ENCODE measurements around the gene NEDD4L.

NEDD4L gene

GRCh38 chr18:58087928-58088690 lies 44.1 kb downstream of the NEDD4L start:
- DNase-seq, result peak; percentile 37 to 46
- peaks cover 2% of the 10 kb centered on the region for H3K9me3 ChIP-seq (ENCODE audit: insufficient read depth, low read depth, low read length)
- no peak overlapping the region for H2BK5ac ChIP-seq (ENCODE audit: low read depth, low read length, poor library complexity)
- H3K27me3 ChIP-seq (ENCODE audit: insufficient read depth, low read length), result no peaks in the 10 kb centered on the region
- WGBS (ENCODE audit: extremely low coverage, insufficient coverage, insufficient read length), result no CpG with 5 or more reads among the region's 6 CpGs
- H3K36me3 ChIP-seq (ENCODE audit: control insufficient read depth in 1 of 2, insufficient read depth in 2 of 2, low read length in 2 of 2), result no peaks in the 10 kb centered on the region
- H2AK5ac ChIP-seq (ENCODE audit: low read length), result no peak overlapping the region
- no peak overlapping the region for H2BK120ac ChIP-seq (ENCODE audit: insufficient read depth, low read length, poor library complexity)
- no peak overlapping the region for H3K4me3 ChIP-seq (ENCODE audit: low read depth, low read length)
- H3K79me1 ChIP-seq (ENCODE audit: low read length), result no peaks in the 10 kb centered on the region
- H2AFZ ChIP-seq (ENCODE audit: insufficient read depth, low read length, poor library complexity), result no peak overlapping the region
- H3K18ac ChIP-seq (ENCODE audit: low read length), result no peak overlapping the region
- H2BK12ac ChIP-seq (ENCODE audit: low read length), result no peak overlapping the region
- no peaks in the 10 kb centered on the region for H3K4me1 ChIP-seq (ENCODE audit: control insufficient read depth in 1 of 2, insufficient read depth in 2 of 2, low read length in 2 of 2)
- H4K8ac ChIP-seq (ENCODE audit: low read depth, low read length), result no peak overlapping the region
- H3K14ac ChIP-seq (ENCODE audit: low read length), result no peak overlapping the region
- no peak overlapping the region for H4K12ac ChIP-seq (ENCODE audit: low read depth, low read length)
- no peak overlapping the region for H3K27ac ChIP-seq (ENCODE audit: low read depth, low read length)
- H4K91ac ChIP-seq (ENCODE audit: low read depth, low read length), result no peak overlapping the region
- H3K4ac ChIP-seq (ENCODE audit: low read depth, low read length), result no peak overlapping the region
- no peak overlapping the region for H3K4me2 ChIP-seq (ENCODE audit: low read length)
- H3K23ac ChIP-seq (ENCODE audit: low read length), result no peak overlapping the region
- H3K79me2 ChIP-seq (ENCODE audit: control insufficient read depth, insufficient read depth, low read length, poor library complexity), result no peaks in the 10 kb centered on the region
- no peak overlapping the region for H3K9ac ChIP-seq (ENCODE audit: low read length)

GRCh38 chr18:58088691-58089065 lies 44.7 kb downstream of the NEDD4L start:
- H3K4me2 ChIP-seq (ENCODE audit: low read length), result no peak overlapping the region
- H2BK120ac ChIP-seq (ENCODE audit: insufficient read depth, low read length, poor library complexity), result no peak overlapping the region
- no peak overlapping the region for H4K12ac ChIP-seq (ENCODE audit: low read depth, low read length)
- no peak overlapping the region for H2BK12ac ChIP-seq (ENCODE audit: low read length)
- no peaks in the 10 kb centered on the region for H3K27me3 ChIP-seq (ENCODE audit: insufficient read depth, low read length)
- no peaks in the 10 kb centered on the region for H3K36me3 ChIP-seq (ENCODE audit: control insufficient read depth in 1 of 2, insufficient read depth in 2 of 2, low read length in 2 of 2)
- H4K91ac ChIP-seq (ENCODE audit: low read depth, low read length), result no peak overlapping the region
- no peak overlapping the region for H3K27ac ChIP-seq (ENCODE audit: low read depth, low read length)
- no peak overlapping the region for H3K23ac ChIP-seq (ENCODE audit: low read length)
- H2BK5ac ChIP-seq (ENCODE audit: low read depth, low read length, poor library complexity), result no peak overlapping the region
- no CpG with 5 or more reads among the region's 4 CpGs for WGBS (ENCODE audit: extremely low coverage, insufficient coverage, insufficient read length)
- no peaks in the 10 kb centered on the region for H3K4me1 ChIP-seq (ENCODE audit: control insufficient read depth in 1 of 2, insufficient read depth in 2 of 2, low read length in 2 of 2)
- DNase-seq, result peak in 1 of 2 donors; percentile 55
- no peak overlapping the region for H3K18ac ChIP-seq (ENCODE audit: low read length)
- H3K9me3 ChIP-seq (ENCODE audit: insufficient read depth, low read depth, low read length), result peaks cover 2% of the 10 kb centered on the region
- no peak overlapping the region for H2AK5ac ChIP-seq (ENCODE audit: low read length)
- no peak overlapping the region for H4K8ac ChIP-seq (ENCODE audit: low read depth, low read length)
- no peaks in the 10 kb centered on the region for H3K79me1 ChIP-seq (ENCODE audit: low read length)
- H2AFZ ChIP-seq (ENCODE audit: insufficient read depth, low read length, poor library complexity), result no peak overlapping the region
- no peak overlapping the region for H3K4me3 ChIP-seq (ENCODE audit: low read depth, low read length)
- H3K9ac ChIP-seq (ENCODE audit: low read length), result no peak overlapping the region
- no peaks in the 10 kb centered on the region for H3K79me2 ChIP-seq (ENCODE audit: control insufficient read depth, insufficient read depth, low read length, poor library complexity)
- no peak overlapping the region for H3K14ac ChIP-seq (ENCODE audit: low read length)
- no peak overlapping the region for H3K4ac ChIP-seq (ENCODE audit: low read depth, low read length)

- no CpG with 5 or more reads among the region's 2 CpGs for WGBS (ENCODE audit: extremely low coverage, insufficient coverage, insufficient read length)
- no peak overlapping the region for H3K27ac ChIP-seq (ENCODE audit: low read depth, low read length)
- no peak overlapping the region for H3K9ac ChIP-seq (ENCODE audit: low read length)
- H3K4me2 ChIP-seq (ENCODE audit: low read length), result no peak overlapping the region
- H2BK5ac ChIP-seq (ENCODE audit: low read depth, low read length, poor library complexity), result no peak overlapping the region
- peaks cover 6 to 10% of the 10 kb centered on the region in 2 experiments for H3K4me1 ChIP-seq (ENCODE audit: control insufficient read depth in 1 of 2, insufficient read depth in 2 of 2, low read length in 2 of 2)
- H2BK12ac ChIP-seq (ENCODE audit: low read length), result no peak overlapping the region
- H4K91ac ChIP-seq (ENCODE audit: low read depth, low read length), result no peak overlapping the region
- no peak overlapping the region for H2AFZ ChIP-seq (ENCODE audit: insufficient read depth, low read length, poor library complexity)
- H3K4ac ChIP-seq (ENCODE audit: low read depth, low read length), result no peak overlapping the region
- DNase-seq, result peak; percentile 18 to 46
- peaks cover 2% of the 10 kb centered on the region for H3K9me3 ChIP-seq (ENCODE audit: insufficient read depth, low read depth, low read length)
- no peak overlapping the region for H3K14ac ChIP-seq (ENCODE audit: low read length)
- no peaks in the 10 kb centered on the region for H3K36me3 ChIP-seq (ENCODE audit: control insufficient read depth in 1 of 2, insufficient read depth in 2 of 2, low read length in 2 of 2)
- peaks cover 2% of the 10 kb centered on the region for H3K79me1 ChIP-seq (ENCODE audit: low read length)
- H3K23ac ChIP-seq (ENCODE audit: low read length), result no peak overlapping the region
- H2AK5ac ChIP-seq (ENCODE audit: low read length), result no peak overlapping the region
- no peak overlapping the region for H2BK120ac ChIP-seq (ENCODE audit: insufficient read depth, low read length, poor library complexity)
- peaks cover 4% of the 10 kb centered on the region for H3K79me2 ChIP-seq (ENCODE audit: control insufficient read depth, insufficient read depth, low read length, poor library complexity)
- H3K27me3 ChIP-seq (ENCODE audit: insufficient read depth, low read length), result no peaks in the 10 kb centered on the region
- H3K18ac ChIP-seq (ENCODE audit: low read length), result no peak overlapping the region
- no peak overlapping the region for H3K4me3 ChIP-seq (ENCODE audit: low read depth, low read length)
- no peak overlapping the region for H4K8ac ChIP-seq (ENCODE audit: low read depth, low read length)
- no peak overlapping the region for H4K12ac ChIP-seq (ENCODE audit: low read depth, low read length)
These were observed 47.1 kb downstream of the NEDD4L start for GRCh38 chr18:58091099-58091611.

GRCh38 chr18:58093311-58093803 lies 49.3 kb downstream of the NEDD4L start:
- H3K27ac ChIP-seq (ENCODE audit: low read depth, low read length), result no peak overlapping the region
- no peak overlapping the region for H4K12ac ChIP-seq (ENCODE audit: low read depth, low read length)
- no peak overlapping the region for H3K4me3 ChIP-seq (ENCODE audit: low read depth, low read length)
- no peak overlapping the region for H2BK12ac ChIP-seq (ENCODE audit: low read length)
- peaks cover 2% of the 10 kb centered on the region for H3K79me1 ChIP-seq (ENCODE audit: low read length)
- H3K9me3 ChIP-seq (ENCODE audit: insufficient read depth, low read depth, low read length), result peaks cover 2% of the 10 kb centered on the region
- no peak overlapping the region for H3K4ac ChIP-seq (ENCODE audit: low read depth, low read length)
- H2BK5ac ChIP-seq (ENCODE audit: low read depth, low read length, poor library complexity), result no peak overlapping the region
- H2AFZ ChIP-seq (ENCODE audit: insufficient read depth, low read length, poor library complexity), result no peak overlapping the region
- H2BK120ac ChIP-seq (ENCODE audit: insufficient read depth, low read length, poor library complexity), result no peak overlapping the region
- no peak overlapping the region for H2AK5ac ChIP-seq (ENCODE audit: low read length)
- H3K23ac ChIP-seq (ENCODE audit: low read length), result no peak overlapping the region
- H3K4me2 ChIP-seq (ENCODE audit: low read length), result no peak overlapping the region
- no peaks in the 10 kb centered on the region for H3K27me3 ChIP-seq (ENCODE audit: insufficient read depth, low read length)
- no peak overlapping the region for H3K14ac ChIP-seq (ENCODE audit: low read length)
- H3K79me2 ChIP-seq (ENCODE audit: control insufficient read depth, insufficient read depth, low read length, poor library complexity), result peaks cover 4% of the 10 kb centered on the region
- no peak overlapping the region for H4K91ac ChIP-seq (ENCODE audit: low read depth, low read length)
- WGBS (ENCODE audit: extremely low coverage, insufficient coverage, insufficient read length), result no CpG with 5 or more reads among the region's 7 CpGs
- DNase-seq, result peak in 1 of 2 donors; percentile 59
- H3K18ac ChIP-seq (ENCODE audit: low read length), result no peak overlapping the region
- no peaks in the 10 kb centered on the region for H3K36me3 ChIP-seq (ENCODE audit: control insufficient read depth in 1 of 2, insufficient read depth in 2 of 2, low read length in 2 of 2)
- peaks cover 6 to 19% of the 10 kb centered on the region in 2 experiments for H3K4me1 ChIP-seq (ENCODE audit: control insufficient read depth in 1 of 2, insufficient read depth in 2 of 2, low read length in 2 of 2)
- H3K9ac ChIP-seq (ENCODE audit: low read length), result no peak overlapping the region
- H4K8ac ChIP-seq (ENCODE audit: low read depth, low read length), result no peak overlapping the region

Measured in trophoblast cell (in vitro differentiated cells and primary cell).